ENCODE data around the gene MLLT3.

MLLT3 gene

DNA sequence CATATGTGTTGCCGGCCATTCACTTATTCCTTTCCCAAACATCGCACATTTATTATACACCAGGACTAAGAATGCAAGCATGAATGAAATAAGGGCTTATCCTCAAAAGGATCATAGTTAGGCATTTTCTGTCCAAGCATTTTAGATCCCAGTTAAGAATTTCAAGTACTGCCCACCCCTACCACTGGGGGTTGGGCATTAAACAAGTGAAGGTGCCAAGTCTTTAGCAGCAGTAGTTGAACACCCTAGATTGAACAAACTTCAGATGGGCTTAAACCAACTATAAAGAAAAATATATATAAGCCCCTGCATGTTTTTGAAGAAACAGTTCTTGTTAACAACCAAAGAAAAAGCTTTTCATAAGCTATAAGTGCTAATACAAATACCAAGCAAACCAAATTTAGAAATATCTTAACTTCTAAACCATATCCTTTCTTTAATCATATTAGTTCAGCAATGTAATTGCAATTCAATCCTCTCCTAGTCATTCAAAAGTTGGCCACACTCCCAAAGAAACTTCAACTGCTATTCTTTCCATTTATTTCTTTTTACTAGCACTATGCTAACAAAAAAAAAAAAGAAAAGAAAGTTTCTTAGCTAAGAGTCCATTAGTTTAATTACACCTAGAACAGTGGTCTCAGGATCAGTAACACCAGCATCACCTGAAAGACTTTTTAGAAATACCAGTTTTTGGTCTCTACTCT is 149.8 kb downstream of the MLLT3 start:
- no peak for DNase-seq

DNA sequence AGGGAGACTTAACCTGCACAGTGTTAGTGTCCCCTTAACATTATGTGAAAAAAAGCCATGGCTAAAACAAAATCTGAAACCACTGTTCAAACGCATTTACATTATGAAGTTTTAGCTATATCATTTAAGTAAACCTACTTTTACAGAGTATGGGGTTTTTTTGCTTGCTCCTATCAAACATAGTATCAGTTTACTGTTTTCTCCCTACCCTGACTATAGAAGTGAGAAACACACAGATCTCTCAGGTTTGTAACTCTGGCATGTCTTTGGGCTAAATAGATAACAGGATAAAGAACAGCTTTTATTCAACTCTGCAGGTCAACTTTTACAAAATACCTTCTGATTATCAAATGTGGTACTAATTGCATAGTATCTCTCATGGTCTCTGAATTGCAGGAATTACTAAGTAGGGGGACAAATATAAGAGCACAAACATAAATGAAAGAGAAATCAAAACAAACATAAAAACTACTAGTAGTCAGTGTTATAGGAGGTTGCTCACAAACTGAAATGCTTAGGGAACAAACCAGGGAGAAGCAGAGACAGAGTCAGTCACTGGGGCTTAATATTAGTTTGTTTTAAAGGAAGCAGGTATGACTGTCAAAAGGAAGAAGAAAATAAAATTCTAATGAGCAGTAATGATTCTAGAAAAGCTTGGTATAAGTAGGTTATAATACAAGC is 155.8 kb downstream of the MLLT3 start:
- DNase-seq = no peak

DNA sequence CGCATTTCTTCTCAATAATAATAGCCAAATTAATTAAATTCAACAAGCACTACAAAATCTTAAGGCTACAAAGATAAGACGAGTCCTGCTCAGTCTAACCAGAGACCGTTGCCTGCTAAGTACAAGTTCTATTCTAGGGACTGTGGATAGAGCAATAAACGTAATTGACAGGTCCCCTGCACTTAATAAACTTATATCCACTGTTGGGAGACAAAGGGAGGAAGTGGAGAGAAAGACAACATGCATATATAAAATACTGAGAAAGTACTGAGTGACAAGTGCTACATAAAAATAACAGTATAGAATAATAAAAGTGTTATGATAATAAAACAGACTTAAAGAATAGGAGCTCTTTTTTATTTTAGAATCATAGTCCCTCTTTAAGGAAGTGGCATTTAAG is 158.1 kb downstream of the MLLT3 start:
- DNase-seq = no peak

DNA sequence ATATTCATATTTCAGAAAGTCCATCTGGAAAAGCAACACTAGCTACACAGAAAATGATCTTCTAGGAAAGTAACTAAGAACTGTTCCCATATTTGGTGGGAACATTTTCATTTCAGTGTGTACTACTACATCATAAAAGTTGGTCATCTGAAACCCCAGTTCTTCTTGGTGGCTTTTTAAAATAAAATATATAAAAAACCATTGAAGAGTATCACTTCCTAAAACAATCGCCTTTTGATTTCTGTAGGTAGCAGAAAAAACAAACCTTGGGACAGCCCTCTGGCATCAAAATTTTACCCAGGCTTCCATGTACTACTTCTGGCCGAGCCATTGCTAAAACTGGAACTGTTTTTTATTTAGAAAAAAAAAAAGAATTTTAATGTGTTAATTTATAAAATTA is 158.5 kb downstream of the MLLT3 start:
- DNase-seq = no peak

DNA sequence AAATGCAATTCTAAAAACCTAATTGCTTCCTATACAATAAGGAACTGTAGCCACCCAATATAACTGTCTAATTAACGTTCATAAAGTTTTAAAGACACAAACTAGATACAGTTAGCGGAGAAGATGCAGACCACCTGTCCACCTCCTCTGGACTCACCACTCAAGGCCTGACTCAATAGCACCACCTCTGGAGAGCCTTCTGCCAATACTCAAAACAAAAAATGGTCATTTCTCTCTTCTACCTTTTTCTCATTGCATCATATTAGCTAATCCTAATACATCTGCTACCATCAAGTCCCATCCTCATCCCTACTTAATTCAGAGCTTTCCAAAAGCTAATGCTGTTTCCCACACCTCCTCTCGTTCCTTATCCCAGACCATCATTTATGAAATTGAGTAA is 159.9 kb downstream of the MLLT3 start:
- DNase-seq = no peak

DNA sequence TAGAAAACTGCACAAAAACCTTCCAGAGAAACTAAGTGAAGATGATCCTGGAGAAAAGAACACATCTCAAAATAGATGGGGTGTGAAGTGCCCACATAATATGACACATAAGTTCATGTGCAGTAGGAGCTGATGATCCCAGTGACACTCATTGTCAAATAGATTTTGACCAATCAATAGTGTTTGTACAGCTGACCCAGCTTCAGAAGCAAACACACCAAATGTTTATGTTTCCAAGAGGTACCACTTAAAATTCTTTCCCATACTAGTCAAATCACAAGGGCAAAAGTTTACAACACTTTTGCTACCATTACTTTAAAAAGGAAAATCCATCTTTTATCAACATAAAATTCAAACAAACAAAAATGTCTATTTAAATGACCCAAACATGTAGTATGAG is 175.0 kb downstream of the MLLT3 start:
- DNase-seq = no peak

DNA sequence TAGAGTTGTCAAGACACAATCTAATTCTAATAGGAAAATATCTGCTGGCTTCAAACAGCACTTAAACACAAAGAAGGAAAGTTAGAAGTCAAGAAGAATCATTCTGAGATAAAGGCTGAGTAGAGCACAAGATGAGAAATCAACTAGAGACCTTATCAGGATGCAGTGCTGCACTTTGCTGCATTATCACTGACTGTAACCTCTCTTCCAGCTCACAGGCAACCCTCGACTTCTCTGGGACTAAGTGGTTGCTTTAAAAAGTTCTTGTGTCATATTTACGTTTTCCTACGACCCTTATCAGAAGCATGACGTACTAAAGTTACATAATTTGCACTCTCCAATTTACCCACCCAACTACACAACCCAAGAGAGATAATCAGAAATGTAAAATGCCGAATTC is 176.1 kb downstream of the MLLT3 start:
- DNase-seq = no peak

DNA sequence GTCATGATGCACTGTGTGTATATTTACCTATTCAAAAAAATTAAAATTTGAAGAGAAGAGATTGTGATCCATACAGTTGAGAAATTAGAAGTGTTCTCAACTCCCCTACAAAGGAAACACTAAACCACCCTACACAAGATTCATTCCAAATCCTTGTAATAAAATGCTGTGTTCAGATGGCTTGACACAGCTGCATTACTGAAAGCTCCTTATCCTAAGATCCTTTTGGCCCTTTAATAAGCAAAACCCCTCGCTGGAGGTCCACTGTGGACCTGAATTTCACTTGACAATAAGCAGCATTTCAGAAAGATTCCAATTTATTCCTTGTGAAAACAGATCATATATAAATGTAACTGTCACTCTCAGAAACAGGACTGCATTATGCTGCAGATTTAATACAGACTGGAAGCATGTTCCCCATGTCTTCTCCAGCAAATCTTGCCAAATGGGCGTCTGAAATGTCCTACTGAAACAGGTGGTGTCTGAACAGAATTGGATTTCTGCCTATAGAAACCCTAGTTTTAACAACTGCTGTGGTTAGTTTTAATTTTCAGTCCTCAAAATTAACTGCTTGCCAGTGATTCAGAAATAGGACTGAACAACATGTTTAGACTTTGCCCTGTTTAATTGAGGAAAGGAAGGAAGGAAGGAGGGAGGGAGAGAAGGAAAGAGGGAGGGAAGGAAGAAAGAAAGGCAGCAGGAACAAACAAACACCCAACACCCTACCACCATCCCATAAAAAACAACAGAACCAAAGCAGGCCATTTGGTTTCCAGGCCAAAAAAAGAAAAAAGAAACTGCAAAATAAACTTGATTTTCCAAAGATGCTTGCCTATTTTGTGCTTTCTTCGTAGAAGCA is 179.6 kb downstream of the MLLT3 start:
- DNase-seq = no peak

DNA sequence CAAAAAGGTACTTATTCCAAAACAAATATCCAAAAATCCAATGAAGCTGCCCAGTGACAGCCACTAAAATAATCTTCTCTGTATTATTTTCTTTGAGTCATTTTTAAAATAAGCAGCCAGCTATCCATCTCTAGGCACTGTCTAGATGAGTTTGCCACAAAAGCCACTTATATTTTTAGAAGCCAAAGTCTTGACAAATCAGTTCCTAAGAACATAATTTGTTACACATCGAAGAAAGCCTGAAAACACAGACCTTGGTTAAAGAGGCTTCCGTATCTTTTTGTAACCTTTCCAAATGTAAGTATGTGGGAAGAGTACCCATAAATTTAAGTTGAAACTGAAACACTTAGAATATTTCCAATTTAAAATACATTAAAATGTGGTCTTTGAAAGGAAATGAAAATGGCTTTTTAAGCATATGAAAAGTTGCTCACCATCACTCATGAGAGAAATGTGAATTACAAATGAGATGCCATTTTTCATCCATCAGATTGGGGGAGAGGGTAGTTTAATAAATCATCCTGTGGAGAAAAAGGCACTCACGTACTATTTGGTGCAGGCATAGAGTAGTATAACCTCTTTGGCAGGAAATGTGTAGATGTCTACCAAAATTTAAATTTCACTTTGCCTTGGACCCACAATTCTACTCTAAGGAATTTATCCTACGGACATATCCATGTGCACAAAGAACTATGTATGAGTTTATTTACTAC is 180.4 kb downstream of the MLLT3 start:
- no peak for DNase-seq

DNA sequence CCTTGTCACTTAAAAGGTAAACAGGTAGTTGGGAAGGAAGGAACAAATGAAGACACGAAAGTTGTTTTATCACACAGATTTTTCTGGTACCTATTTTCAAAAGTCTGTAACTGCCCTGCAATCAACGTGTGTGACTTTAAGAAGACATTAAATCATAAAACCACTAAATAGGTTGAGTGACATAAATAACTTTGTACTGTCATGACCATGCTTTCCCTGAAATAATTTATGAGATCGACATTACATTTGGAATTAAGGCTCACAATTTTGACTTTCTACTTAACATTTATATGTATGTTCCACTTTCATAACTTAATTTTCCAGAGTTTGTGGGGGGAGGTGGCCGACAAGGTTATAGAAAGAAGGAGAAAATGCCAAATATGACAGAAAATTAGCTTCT is 181.1 kb downstream of the MLLT3 start:
- no peak for DNase-seq

DNA sequence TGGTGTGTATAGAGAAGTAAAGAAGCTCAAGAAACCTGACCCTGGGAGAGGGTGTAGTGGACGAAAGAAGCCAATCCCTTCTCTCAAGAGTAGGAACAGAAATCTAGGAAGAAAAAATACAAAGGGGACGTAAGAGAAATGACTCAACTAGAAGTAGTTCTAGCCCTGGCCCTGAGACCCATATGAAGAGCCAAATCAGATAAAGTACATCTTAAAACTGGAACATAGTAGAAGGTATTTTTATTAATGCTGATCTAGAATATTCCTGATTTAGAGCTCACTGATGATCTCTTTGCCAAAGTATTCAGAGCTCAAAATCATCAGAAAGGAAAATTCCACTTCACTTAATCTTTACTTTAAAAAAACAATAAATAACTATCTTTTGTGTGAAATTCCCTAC is 184.8 kb downstream of the MLLT3 start:
- no peak for DNase-seq

DNA sequence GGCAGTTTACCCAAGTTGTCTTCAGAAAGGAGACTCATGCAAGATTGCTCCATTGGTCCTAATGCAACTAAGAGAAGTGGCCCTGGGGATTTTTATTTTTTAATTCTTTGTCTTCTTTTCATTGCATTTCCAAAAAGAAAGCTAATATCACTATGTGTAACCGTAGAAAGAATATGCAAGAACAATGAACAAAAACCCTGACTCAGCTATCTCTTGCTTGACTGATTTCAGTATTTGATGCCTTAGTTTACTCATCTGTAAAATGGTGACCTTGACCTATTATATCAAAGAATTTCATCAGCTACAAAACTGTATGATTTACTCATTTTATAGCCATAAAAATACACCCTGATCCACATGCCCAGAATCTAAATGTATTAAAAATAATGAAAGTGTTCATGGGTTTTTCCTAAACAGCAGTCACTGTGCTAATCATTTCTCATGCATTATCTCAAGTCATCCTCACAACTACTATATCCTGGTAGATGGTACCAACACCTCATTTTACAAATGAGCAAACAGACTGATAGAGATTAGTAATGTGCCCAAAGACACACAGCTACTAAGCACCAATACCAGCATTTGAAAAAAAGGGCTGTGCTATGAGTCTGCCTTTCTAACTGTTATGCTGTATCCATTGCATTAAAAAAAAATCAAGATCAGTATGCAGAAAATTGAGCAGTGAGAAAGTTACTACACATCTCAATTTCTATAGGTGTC is 185.7 kb downstream of the MLLT3 start:
- DNase-seq = no peak

DNA sequence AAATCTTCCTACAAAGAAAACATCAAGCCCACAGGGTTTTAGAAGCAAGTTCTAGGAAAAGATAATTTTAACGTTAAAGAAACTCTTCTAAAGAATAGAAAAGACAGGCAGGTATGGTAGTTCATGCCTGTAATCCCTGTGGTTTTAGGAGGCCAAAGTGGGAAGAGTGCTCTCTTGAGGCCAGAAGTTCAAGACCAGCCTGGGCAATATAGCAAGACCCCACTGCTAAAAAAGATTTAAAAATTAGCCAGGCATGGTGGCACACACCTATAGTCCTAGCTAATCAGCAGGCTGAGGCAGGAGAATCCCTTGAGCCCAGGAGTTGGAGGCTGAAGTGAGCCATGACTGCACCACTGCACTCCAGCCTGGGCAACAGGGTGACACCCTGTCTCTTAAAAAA is 193.3 kb downstream of the MLLT3 start:
- no peak for DNase-seq

DNA sequence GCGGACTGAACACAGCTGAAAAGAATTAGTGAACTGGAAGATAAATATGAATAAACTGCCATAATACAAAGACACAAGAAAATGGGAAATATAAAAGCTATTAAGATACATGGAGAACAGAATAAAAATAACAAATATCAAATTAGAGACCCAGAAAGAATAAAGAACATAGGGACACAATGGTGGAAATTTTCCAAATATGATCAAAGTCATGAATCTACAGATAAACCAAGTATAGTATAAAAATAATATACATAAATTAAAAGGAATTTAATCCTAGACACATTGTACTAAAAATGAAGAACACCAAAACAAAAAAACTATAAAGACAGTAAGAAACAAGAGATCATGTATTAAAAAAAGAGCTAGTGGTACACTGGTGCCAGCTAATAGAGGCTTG is 194.9 kb downstream of the MLLT3 start:
- no peak for DNase-seq

DNA sequence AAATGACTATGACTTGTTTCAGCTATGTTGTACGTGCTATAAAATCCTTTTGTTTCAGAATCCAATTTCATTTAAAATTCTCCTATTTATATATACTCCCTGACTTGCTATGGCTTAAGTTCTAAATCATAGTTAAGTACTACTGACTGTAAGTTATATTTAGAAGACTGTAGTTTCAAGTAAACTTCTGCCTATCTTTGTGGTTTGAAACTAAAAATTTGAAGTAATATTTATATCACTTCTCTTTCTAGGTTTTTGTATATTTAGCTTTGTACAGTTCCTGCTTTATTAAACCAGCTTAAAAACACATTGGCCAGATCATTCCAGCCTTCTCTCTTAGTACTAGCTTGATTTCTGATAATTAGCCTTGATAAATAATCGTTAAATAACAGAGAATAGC is 196.3 kb downstream of the MLLT3 start:
- no peak for DNase-seq

DNA sequence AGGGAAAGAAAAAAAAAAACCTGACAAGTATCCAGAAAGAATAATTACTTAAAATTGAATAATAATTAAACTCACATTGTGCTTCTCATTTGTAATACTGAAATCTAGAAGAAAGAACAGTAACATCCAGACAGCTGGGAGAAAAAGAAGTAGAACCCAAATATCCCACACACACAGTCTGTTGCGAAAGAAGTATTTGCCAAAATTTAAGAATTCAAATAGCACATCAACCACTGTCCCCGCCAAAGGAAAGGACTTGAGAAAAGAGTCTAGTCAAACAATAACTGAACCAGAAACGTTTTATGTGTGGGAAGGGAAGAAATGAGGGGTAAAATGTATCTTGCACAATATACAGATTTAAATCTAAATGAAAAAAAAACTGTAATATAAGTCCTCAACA is 202.8 kb downstream of the MLLT3 start:
- no peak for DNase-seq

DNA sequence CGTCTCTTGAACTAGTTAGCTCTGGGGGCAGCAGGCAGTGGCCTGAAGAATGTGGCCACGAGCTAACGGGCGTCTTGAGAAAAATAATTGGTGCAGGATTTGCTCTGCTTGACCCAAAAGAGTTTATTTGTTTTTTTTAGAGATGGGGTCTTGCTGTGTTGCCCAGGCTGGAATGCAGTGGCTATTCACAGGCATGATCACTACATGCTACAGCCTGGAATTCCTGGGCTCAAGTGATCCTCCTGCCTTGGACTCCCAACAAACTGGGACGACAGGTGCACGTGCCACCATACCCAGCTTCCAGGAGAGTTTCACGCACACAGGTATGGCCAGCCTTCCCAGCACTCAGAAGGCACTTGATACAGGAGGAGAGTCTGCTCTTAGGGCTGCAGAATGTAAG is 203.8 kb downstream of the MLLT3 start:
- no peak for DNase-seq

DNA sequence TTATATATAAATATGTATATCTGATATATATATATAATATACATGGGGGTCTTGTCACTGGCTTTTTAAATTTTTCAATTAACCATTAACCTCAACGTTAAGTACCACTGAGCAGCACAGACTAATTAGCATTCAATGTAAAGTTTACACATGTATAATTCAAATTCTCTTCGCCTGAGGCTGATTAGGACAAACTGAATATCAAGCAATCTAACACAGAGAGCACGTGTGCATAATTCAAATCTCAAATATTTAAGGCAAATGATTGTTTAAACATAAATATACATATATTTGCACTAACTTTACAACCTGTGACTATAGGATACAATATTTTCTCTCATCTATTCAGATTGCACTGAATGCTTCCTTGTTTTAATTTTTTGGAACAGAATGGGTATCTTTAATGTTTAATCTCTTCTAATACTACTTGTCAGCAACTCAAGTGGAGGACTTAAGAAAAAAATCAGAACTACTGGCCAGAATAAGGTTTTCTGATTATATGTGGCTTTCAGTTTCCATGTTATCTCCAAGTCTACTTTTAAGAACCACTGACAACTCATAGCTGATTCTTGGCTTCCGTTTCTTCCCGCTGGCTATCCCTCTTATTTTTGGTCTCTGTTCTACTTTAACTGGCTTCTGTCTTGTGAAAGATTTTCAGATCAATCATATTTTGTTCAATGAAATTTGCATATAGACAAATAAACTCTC is 204.8 kb downstream of the MLLT3 start:
- no peak for DNase-seq

DNA sequence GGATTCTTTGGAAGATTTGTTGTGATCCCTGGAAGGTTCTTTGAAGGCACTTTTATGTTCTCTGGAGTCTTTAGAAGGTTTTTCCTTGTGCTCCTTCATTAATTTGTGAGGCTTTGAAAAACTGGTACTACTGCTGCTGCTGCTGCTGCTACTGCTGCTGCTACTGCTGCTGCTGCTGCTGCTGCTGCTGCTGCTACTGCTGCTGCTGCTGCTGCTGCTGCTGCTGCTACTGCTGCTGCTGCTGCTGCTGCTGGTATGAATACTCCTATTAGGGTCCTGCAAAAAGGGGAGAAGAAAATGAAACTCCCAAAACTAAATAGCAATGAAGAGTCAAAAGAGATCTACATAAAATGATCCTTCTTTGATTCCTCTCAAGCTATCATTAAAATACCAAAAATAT is 208.1 kb downstream of the MLLT3 start:
- DNase-seq = no peak

DNA sequence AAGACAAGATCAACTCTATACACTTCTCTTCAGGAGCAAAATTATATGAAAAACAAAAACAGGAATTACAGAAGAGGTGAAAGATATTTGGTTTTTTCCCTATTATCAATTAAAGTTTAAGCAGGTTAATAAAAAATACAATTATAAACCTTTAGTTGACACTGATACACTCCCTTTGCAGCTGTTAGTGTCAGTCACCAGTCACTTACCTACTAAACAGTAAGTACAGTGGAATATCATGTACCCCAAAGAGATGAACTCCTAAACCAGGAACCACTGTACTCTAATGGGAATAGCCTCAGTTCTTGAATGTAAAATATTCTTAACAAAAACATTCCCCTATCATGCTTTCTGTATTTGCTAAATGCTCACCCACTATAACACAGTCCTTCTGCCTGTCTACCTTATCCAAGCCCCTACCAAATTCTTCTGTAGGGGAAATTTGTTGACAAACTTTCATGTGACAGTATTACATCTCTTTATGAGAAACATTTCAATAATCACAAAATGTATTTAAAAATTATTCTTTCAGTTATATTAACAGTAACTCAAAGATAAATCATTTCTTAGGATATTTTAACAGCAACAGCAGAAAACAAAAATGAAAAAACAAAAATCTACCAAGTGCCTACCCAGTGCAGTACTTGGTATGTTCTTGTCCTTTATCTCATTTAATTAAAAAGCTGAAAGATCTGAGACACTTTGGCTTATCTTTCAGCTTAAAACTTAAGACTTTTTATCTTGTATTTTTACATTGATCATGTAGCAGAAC is 212.8 kb downstream of the MLLT3 start:
- DNase-seq = no peak

DNA sequence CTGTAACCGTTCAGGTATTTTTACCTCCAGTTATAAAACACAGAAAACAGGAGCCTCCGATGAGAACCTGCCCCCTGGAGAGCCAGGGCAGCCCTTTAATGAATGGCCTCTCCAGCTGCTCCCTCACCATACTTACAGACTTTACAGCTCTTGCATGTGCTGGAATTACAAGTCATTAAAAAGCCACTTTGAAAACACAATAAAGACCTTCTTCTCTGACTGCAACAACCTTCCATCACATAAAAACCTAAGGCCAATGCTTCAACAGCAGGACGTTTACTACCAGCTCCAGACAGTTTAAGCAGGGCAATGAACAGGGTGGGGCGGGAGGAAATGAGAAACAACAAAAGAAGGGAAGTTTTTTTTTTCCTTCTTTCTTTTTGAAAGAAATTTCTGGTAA is 213.8 kb downstream of the MLLT3 start:
- no peak for DNase-seq

Data from activated naive CD4-positive, alpha-beta T cell treated with Interleukin-2 at 50 U/mL for 16 hours (primary cell).